Smooth muscle cell (in vitro differentiated cells): ENCODE measurements around the gene MIAT. TPM values are rescaled to one million over a fixed set of nuclear protein-coding genes. Genes with fewer than 3 reads are reported as not detected.

Experiments
- DNase-seq: peaks from one replicate; lab custom pipeline; 2025; ENCODE audit not compliant: unreplicated experiment; lab: John Stamatoyannopoulos, UW
- H2AFZ ChIP-seq: fragments of 200-600 bp; sonication (generic); 2 replicates; pipeline ENCODE4 v1.6.0; 2016; ENCODE audit warnings: antibody characterized with exemption, low read depth, mild to moderate bottlenecking
- H3F3A ChIP-seq: fragments of 200-600 bp; sonication (generic); 2 replicates; pipeline ENCODE4 v1.6.0; 2017; ENCODE audit warnings: antibody characterized with exemption, low read depth
- H3K27ac ChIP-seq: fragments of 200-600 bp; sonication (generic); 2 replicates; pipeline ENCODE4 v1.5.1; 2016; ENCODE audit warnings: low read depth, mild to moderate bottlenecking
- H3K27me3 ChIP-seq: fragments of 200-600 bp; sonication (generic); 2 replicates; pipeline ENCODE4 v1.6.1; 2016; ENCODE audit warnings: low read depth, mild to moderate bottlenecking
- H3K36me3 ChIP-seq: fragments of 200-600 bp; sonication (generic); 2 replicates; pipeline ENCODE4 v1.5.1; 2016; ENCODE audit warnings: low read depth
- H3K4me1 ChIP-seq: fragments of 200-600 bp; sonication (generic); 2 replicates; pipeline ENCODE4 v1.5.1; 2016; ENCODE audit warnings: low read depth
- H3K4me2 ChIP-seq: fragments of 200-600 bp; sonication (generic); 2 replicates; pipeline ENCODE4 v1.6.0; 2016; ENCODE audit warnings: mild to moderate bottlenecking
- H3K4me3 ChIP-seq: fragments of 200-600 bp; sonication (generic); 2 replicates; pipeline ENCODE4 v1.5.1; 2016; ENCODE audit warnings: mild to moderate bottlenecking
- H3K79me2 ChIP-seq: fragments of 200-600 bp; sonication (generic); 2 replicates; pipeline ENCODE4 v1.6.0; 2016; ENCODE audit warnings: low read depth, mild to moderate bottlenecking
- H3K9ac ChIP-seq: fragments of 200-600 bp; sonication (generic); 2 replicates; pipeline ENCODE4 v1.6.0; 2016; ENCODE audit warnings: low read depth
- H3K9me3 ChIP-seq: fragments of 200-600 bp; sonication (generic); replicated peaks from 2 replicates; pipeline ENCODE4 v1.5.1; 2016; ENCODE audit warnings: low read depth
- H4K20me1 ChIP-seq: fragments of 200-600 bp; sonication (generic); 2 replicates; pipeline ENCODE4 v1.6.0; 2016; ENCODE audit warnings: low read depth
- CTCF ChIP-seq: fragments of 200-600 bp; sonication (generic); IDR thresholded peaks from 2 replicates; pipeline ENCODE4 v1.5.1; 2017; ENCODE audit warnings: borderline replicate concordance, mild to moderate bottlenecking, antibody characterized with exemption; ENCODE audit not compliant: insufficient read depth, poor library complexity, severe bottlenecking
- WGBS: methylation state at CpG from one replicate; pipeline ENCODE4 v1.1.7; 2016; ENCODE audit warnings: low lambda C conversion rate; 5-methylcytosine and 5-hydroxymethylcytosine counted together
- polyA plus RNA-seq: library from polyadenylated mRNA; unstranded; fragments of >200 nt; fragmentation: Nextera tagmentation; extraction: Ambion mirVana; gene quantifications from 2 replicates; pipeline ENCODE4 v1.2.1, GENCODE V29; 2016
- total RNA-seq: library from RNA; depleted of rRNA; stranded (reverse); fragments of >200 nt; gene quantifications from 2 replicates; pipeline ENCODE4 v1.2.3, GENCODE V29; 2014

MIAT gene
- total RNA-seq = 2.8 and 7.0 TPM in 2 replicates
- polyA plus RNA-seq = 0.16 and 5.1 TPM in 2 replicates

GRCh38 chr22:26656891-26657851 lies at the start of gene MIAT:
TSS of gene MIAT (plus strand) at chr22:26657588.
- Histone ChIP-seq H3K4me1 (peaks cover 12% of the 10 kb centered on the region), H2AFZ (peak within 1 kb of the TSS; percentile 68), H3K27me3 (peaks cover 38% of the 10 kb centered on the region), H3K79me2 (no peaks in the 10 kb centered on the region), H3K36me3 (no peaks in the 10 kb centered on the region), H3K4me2 (peak within 1 kb of the TSS; percentile 88), H3K27ac (no peak within 1 kb of the TSS), H4K20me1 (no peaks in the 10 kb centered on the region), H3F3A (peaks cover 6% of the 10 kb centered on the region), H3K9ac (no peak within 1 kb of the TSS), H3K4me3 (peak within 1 kb of the TSS; percentile 37), H3K9me3 (no peaks in the 10 kb centered on the region)
- no peak for TF ChIP-seq CTCF
- no peak for DNase-seq
- WGBS = 6% methylated on average over 57 of the region's 62 CpGs

DNA sequence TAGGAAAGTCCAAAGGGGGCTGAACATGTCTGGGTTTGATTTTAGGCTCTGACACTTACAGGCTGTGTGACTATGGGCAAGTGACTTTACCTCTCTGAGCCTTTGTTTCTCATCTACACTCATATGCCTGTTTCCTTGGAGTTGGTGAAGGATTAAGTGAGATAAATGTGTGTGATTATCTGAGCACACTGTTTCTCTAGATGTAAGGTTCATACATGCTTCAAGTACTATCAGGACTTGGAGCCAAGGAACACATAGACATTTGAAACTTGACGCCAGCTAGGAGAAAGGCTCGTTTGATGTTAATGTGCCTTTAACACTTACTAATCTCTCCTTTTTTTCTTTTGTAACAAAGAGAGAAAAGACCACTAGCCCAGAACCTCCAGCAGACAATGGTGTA lies 49.3 kb upstream of the MIAT start:
- Histone ChIP-seq H3K79me2 (no peaks in the 10 kb centered on the region), H3K4me1 (peaks cover 9% of the 10 kb centered on the region), H3K9ac (no peak overlapping the region), H3K36me3 (no peaks in the 10 kb centered on the region), H3K27me3 (no peaks in the 10 kb centered on the region), H3K4me2 (no peak overlapping the region), H3K27ac (no peak overlapping the region), H3K9me3 (no peaks in the 10 kb centered on the region), H3F3A (no peaks in the 10 kb centered on the region), H2AFZ (no peak overlapping the region), H4K20me1 (no peaks in the 10 kb centered on the region), H3K4me3 (no peak overlapping the region)
- no peak for DNase-seq
- 48% methylated on average over 2 of the region's 2 CpGs for WGBS
- TF ChIP-seq CTCF = no peak

DNA sequence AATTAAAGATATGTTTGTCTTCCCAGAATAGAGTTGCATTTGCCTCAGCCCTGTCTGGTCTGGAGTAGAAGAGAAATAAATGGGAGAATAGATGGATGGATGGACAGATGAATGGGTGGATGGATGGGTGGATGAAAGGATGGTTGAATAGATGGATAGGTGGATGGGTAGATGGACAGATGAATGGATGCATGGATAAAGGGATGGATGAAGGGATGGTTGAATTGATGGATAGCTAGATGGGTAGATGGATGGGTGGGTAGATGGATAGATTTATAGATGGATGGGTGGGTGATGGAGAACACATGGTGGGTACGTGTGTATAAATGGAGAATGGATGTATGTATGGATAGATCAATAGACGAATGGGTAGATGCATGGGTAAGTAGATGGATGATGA lies 48.1 kb upstream of the MIAT start:
- Histone ChIP-seq H3K79me2 (no peaks in the 10 kb centered on the region), H4K20me1 (no peaks in the 10 kb centered on the region), H2AFZ (no peak overlapping the region), H3K4me3 (no peak overlapping the region), H3K27ac (no peak overlapping the region), H3K4me1 (peaks cover 9% of the 10 kb centered on the region), H3K27me3 (peaks cover 4% of the 10 kb centered on the region), H3F3A (no peaks in the 10 kb centered on the region), H3K9me3 (no peaks in the 10 kb centered on the region), H3K4me2 (no peak overlapping the region), H3K36me3 (no peaks in the 10 kb centered on the region), H3K9ac (no peak overlapping the region)
- TF ChIP-seq CTCF = no peak
- 95% methylated on average over 2 of the region's 2 CpGs for WGBS
- DNase-seq = no peak
